ENCODE measurements around the gene HCN2.

- TF ChIP-seq CTCF (IDR thresholded peaks at IDR 0.05) (no peak), POLR2A (IDR thresholded peaks at IDR 0.05) (no peak)
Observed at GRCh38 chr19:581399-582111, 8.1 kb upstream of the HCN2 start.
